GM23338 (cell line): ENCODE measurements around the gene TAOK3. TPM values are rescaled to one million over a fixed set of nuclear protein-coding genes. Genes with fewer than 3 reads are reported as not detected.

Experiments used
- ATAC-seq: fragments of 200-7000 bp; cut with Tn5 transposase; 3 replicates; pipeline ENCODE4 v1.9.1; 2020
- DNase-seq: peaks from one replicate; pipeline ENCODE4 v3.0.0-alpha.2; 2015; ENCODE audit warnings: low spot score
- H2AFZ ChIP-seq: fragments of 200-600 bp; sonication (generic); 2 replicates; pipeline ENCODE4 v1.8.0; 2016; ENCODE audit warnings: antibody characterized with exemption, mild to moderate bottlenecking, moderate library complexity
- H3F3A ChIP-seq: fragments of 200-600 bp; sonication (generic); replicated peaks from 2 replicates; pipeline ENCODE4 v1.8.0; 2017; ENCODE audit warnings: antibody characterized with exemption, mixed run types, low read depth
- H3K27ac ChIP-seq: fragments of 200-600 bp; sonication (generic); 2 replicates; pipeline ENCODE4 v1.6.1; 2016; ENCODE audit warnings: low read depth
- H3K27me3 ChIP-seq: fragments of 200-600 bp; sonication (generic); 2 replicates; pipeline ENCODE4 v1.8.0; 2016; ENCODE audit warnings: mild to moderate bottlenecking, mixed run types, moderate library complexity; ENCODE audit not compliant: insufficient read depth
- H3K36me3 ChIP-seq: fragments of 200-600 bp; sonication (generic); 2 replicates; pipeline ENCODE4 v1.8.0; 2016; ENCODE audit warnings: mild to moderate bottlenecking; ENCODE audit not compliant: insufficient read depth
- H3K4me1 ChIP-seq: fragments of 200-600 bp; sonication (generic); 2 replicates; pipeline ENCODE4 v1.8.0; 2016; ENCODE audit warnings: mild to moderate bottlenecking, moderate library complexity; ENCODE audit not compliant: insufficient read depth
- H3K4me2 ChIP-seq: fragments of 200-600 bp; sonication (generic); 2 replicates; pipeline ENCODE4 v1.7.1; 2017; ENCODE audit warnings: mixed run types
- H3K4me3 ChIP-seq: fragments of 200-600 bp; sonication (generic); 2 replicates; pipeline ENCODE4 v1.6.1; 2016; ENCODE audit warnings: mixed run types
- H3K79me2 ChIP-seq: fragments of 200-600 bp; sonication (generic); replicated peaks from 2 replicates; pipeline ENCODE4 v1.8.0; 2017; ENCODE audit warnings: mild to moderate bottlenecking; ENCODE audit not compliant: insufficient read depth
- H3K9me2 ChIP-seq: fragments of 200-600 bp; sonication (generic); 2 replicates; pipeline ENCODE4 v1.8.0; 2017; ENCODE audit not compliant: insufficient read depth
- H4K20me1 ChIP-seq: fragments of 200-600 bp; sonication (generic); replicated peaks from 2 replicates; pipeline ENCODE4 v1.8.0; 2017; ENCODE audit warnings: mild to moderate bottlenecking; ENCODE audit not compliant: insufficient read depth
- H3K27ac Mint-ChIP-seq: 2 replicates; pipeline ENCODE4 v1.8.0; 2020; ENCODE audit warnings: inconsistent platforms, mild to moderate bottlenecking, moderate library complexity, mixed read lengths
- H3K27me3 Mint-ChIP-seq: 3 replicates; pipeline ENCODE4 v1.8.0; 2022; ENCODE audit warnings: low read depth, mild to moderate bottlenecking, moderate library complexity, mixed read lengths, inconsistent platforms; ENCODE audit not compliant: insufficient read depth, poor library complexity
- H3K36me3 Mint-ChIP-seq: 3 replicates; pipeline ENCODE4 v1.8.0; 2021; ENCODE audit warnings: low read depth, mild to moderate bottlenecking, inconsistent platforms, moderate library complexity, mixed read lengths
- H3K4me1 Mint-ChIP-seq: 3 replicates; pipeline ENCODE4 v1.8.0; 2020; ENCODE audit warnings: mild to moderate bottlenecking, inconsistent platforms, mixed read lengths
- H3K4me3 Mint-ChIP-seq: 3 replicates; pipeline ENCODE4 v1.8.0; 2021; ENCODE audit warnings: moderate library complexity, mild to moderate bottlenecking, inconsistent platforms, mixed read lengths
- H3K9me3 Mint-ChIP-seq: 3 replicates; pipeline ENCODE4 v1.8.0; 2020; ENCODE audit warnings: moderate library complexity, mild to moderate bottlenecking, inconsistent platforms, mixed read lengths
- CREB1 ChIP-seq: fragments of 250-450 bp; sonication (Bioruptor Pico); IDR thresholded peaks from 2 replicates; pipeline ENCODE4 v1.5.0; 2020; ENCODE audit warnings: low read depth, mild to moderate bottlenecking, moderate library complexity
- EZH2 ChIP-seq: fragments of 200-600 bp; sonication (generic); IDR thresholded peaks from one replicate; pipeline ENCODE4 v1.8.0; 2017; ENCODE audit warnings: antibody characterized with exemption, mild to moderate bottlenecking, low read depth; ENCODE audit not compliant: unreplicated experiment
- JUNB ChIP-seq: IDR thresholded peaks from one replicate; pipeline ENCODE4 v1.6.1; 2016; ENCODE audit warnings: antibody characterized with exemption; ENCODE audit not compliant: unreplicated experiment
- REST ChIP-seq: IDR thresholded peaks from one replicate; pipeline ENCODE4 v1.6.1; 2018; ENCODE audit warnings: antibody characterized with exemption; ENCODE audit not compliant: unreplicated experiment
- ZNF114 ChIP-seq: fragments of 250-450 bp; sonication (Bioruptor Pico); IDR thresholded peaks from 2 replicates; pipeline ENCODE4 v1.5.0; 2020; ENCODE audit warnings: mild to moderate bottlenecking, moderate library complexity
- ZNF331 ChIP-seq: fragments of 250-450 bp; sonication (Bioruptor Pico); IDR thresholded peaks from 2 replicates; pipeline ENCODE4 v1.5.0; 2020; ENCODE audit warnings: low read depth, mild to moderate bottlenecking, moderate library complexity
- polyA plus RNA-seq: library from polyadenylated mRNA; unstranded; fragments of >200 nt; fragmentation: Nextera tagmentation; extraction: Ambion mirVana; gene quantifications from 2 replicates; pipeline ENCODE4 v1.2.1, GENCODE V29; 2016
- total RNA-seq: library from RNA; depleted of rRNA; stranded (reverse); fragments of >200 nt; shearing (Covaris generic); gene quantifications from 2 replicates; pipeline ENCODE4 v1.2.3, GENCODE V29; 2014

TAOK3 gene
- total and polyA plus RNA-seq, 2 experiments from 2014 or later = 7.6 to 20.4 TPM

DNA sequence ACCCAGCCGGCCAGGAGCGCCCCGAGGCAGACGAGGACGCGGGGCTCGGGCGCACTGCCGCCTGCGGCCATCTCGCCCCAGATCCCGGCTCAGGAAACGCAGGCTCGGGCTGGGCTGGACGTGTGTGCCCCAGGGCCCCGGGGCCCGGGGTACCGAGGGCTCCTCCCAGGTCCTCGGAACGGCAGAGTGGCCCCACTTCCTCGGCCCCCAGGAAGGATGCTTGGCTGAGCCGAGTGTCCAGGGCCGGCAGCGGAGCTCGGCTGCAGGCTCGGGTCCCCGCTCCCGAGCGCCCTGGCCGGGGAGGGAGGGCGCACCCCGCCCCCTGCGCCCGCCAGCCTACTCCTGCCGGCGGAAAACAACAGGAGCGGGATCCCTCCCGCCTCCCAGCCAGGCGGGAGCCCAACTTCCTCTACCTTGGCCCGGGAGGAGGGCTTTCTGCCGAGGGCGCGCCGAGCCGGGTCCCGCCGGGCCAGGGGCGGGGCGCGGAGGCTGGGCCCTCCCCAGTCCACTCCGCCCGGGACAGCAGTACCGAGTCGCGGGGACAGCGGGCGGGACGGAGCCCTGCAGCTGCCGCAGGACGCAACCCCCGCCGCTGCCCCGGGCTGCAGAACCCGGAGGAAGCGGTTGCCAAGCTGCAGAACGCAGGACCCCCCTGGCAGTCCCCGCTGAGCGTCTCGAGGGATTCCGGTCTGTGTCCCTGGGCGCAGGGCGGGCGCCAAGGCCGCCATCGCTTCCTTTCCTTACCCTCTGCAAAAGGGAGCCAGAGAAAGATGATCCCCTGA, 268.9 kb downstream of the TAOK3 start, which contains the start of gene VSIG10 (continued):
- TF ChIP-seq REST = peak; percentile 14

DNA sequence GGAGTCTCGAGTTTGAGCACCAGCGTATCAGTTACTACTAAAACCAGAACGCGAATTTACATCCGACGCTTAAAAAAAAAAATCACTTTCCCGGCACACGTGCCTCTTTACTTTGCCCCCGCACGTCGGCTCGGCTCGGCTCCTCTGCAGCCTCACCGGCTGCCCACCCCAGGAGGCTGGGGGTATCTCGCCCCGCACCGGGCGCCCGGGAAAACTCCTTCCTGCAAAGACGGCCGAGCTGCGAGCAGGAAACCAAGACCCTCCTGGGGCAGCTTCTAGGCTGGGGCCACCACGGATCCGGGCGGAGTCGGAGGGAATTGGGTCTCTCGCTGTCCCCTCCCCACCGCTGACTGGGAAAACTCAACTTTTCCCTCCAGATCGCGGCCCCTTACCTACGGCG, 269.5 kb downstream of the TAOK3 start:
- peak; percentile 69 for DNase-seq
- no peaks in the 10 kb centered on the region; the same call in none of the 2 replicates for H4K20me1 ChIP-seq
- H2AFZ ChIP-seq = 0 out of 2 replicates have a peak overlapping the region, but pooled peaks have one; percentile 12
- Mint-ChIP-seq H3K27ac (peak overlapping the region; percentile 92), H3K9me3 (no peaks in the 10 kb centered on the region; the same call in 2 of the 3 replicates), H3K27me3 (no peaks in the 10 kb centered on the region), H3K4me3 (peak overlapping the region; percentile 96), H3K36me3 (peaks cover 26% of the 10 kb centered on the region), H3K4me1 (peaks cover 23% of the 10 kb centered on the region)
- peaks cover 14% of the 10 kb centered on the region for H3F3A ChIP-seq
- H3K4me2 ChIP-seq = peak overlapping the region; percentile 98
- peak overlapping the region; percentile 93 for H3K4me3 ChIP-seq
- ATAC-seq = peak; percentile 34
- no peak for TF ChIP-seq ZNF114
- TF ChIP-seq EZH2 = no peak
- no peak for TF ChIP-seq REST
- TF ChIP-seq CREB1 (CRISPR knock-in tag) = no peak
- TF ChIP-seq JUNB = no peak
- no peak for TF ChIP-seq ZNF331 (CRISPR knock-in tag)
- H3K27ac ChIP-seq = peak overlapping the region; percentile 95
- peaks cover 15% of the 10 kb centered on the region for H3K36me3 ChIP-seq
- H3K9me2 ChIP-seq = no peaks in the 10 kb centered on the region
- peaks cover 66% of the 10 kb centered on the region for H3K79me2 ChIP-seq
- peaks cover 36% of the 10 kb centered on the region for H3K4me1 ChIP-seq
- no peaks in the 10 kb centered on the region for H3K27me3 ChIP-seq
